SJSA1 (cell line): ENCODE measurements around the gene RBM6. TPM values are rescaled to one million over a fixed set of nuclear protein-coding genes. Genes with fewer than 3 reads are reported as not detected.

Source experiments
- DNase-seq, 2 experiments: peaks; one replicate each; pipeline ENCODE4 v3.0.0-alpha.2; 2015 to 2020; ENCODE audit warnings: low spot score in 2 of 2, low read depth in 1 of 2
- H3K27ac ChIP-seq: fragments of 250-450 bp; sonication (Bioruptor Pico); 2 replicates; pipeline ENCODE4 v1.5.1; 2020; ENCODE audit warnings: mild to moderate bottlenecking, moderate library complexity
- H3K27me3 ChIP-seq: fragments of 250-450 bp; sonication (Bioruptor Pico); replicated peaks from 2 replicates; pipeline ENCODE4 v1.5.1; 2020; ENCODE audit warnings: mild to moderate bottlenecking, moderate library complexity
- H3K36me3 ChIP-seq: fragments of 250-450 bp; sonication (Bioruptor Pico); 2 replicates; pipeline ENCODE4 v1.5.1; 2020; ENCODE audit warnings: mild to moderate bottlenecking
- H3K4me1 ChIP-seq: fragments of 250-450 bp; sonication (Bioruptor Pico); replicated peaks from 2 replicates; pipeline ENCODE4 v1.6.1; 2021; ENCODE audit warnings: mild to moderate bottlenecking
- H3K4me3 ChIP-seq: fragments of 250-450 bp; sonication (Bioruptor Pico); 2 replicates; pipeline ENCODE4 v1.5.1; 2020; ENCODE audit warnings: mild to moderate bottlenecking
- H3K9me3 ChIP-seq: fragments of 250-450 bp; sonication (Bioruptor Pico); replicated peaks from 2 replicates; pipeline ENCODE4 v1.5.1; 2020; ENCODE audit warnings: mild to moderate bottlenecking
- total RNA-seq: library from RNA; depleted of rRNA; stranded (reverse); fragments of >200 nt; shearing (Covaris generic); gene quantifications from 2 replicates; pipeline ENCODE4 v1.2.3, GENCODE V29; 2014

RBM6 gene
- total RNA-seq, 1 experiment from 2014 or later = 38.8 TPM

- Histone ChIP-seq H3K4me1 (no peaks in the 10 kb centered on the region), H3K27me3 (no peaks in the 10 kb centered on the region), H3K27ac (no peak overlapping the region), H3K36me3 (peaks cover 100% of the 10 kb centered on the region), H3K4me3 (no peak overlapping the region), H3K9me3 (no peaks in the 10 kb centered on the region)
- no peak for DNase-seq
Measured at GRCh38 chr3:50100956-50101845, 161.3 kb downstream of the RBM6 start.

GRCh38 chr3:50102558-50102957, 162.6 kb downstream of the RBM6 start:
- Histone ChIP-seq H3K4me3 (no peak overlapping the region), H3K27me3 (no peaks in the 10 kb centered on the region), H3K9me3 (no peaks in the 10 kb centered on the region), H3K27ac (no peak overlapping the region), H3K36me3 (peaks cover 99% of the 10 kb centered on the region), H3K4me1 (no peaks in the 10 kb centered on the region)
- DNase-seq = no peak

- H3K36me3 ChIP-seq = peaks cover 96% of the 10 kb centered on the region
- no peak overlapping the region for H3K27ac ChIP-seq
- no peaks in the 10 kb centered on the region for H3K4me1 ChIP-seq
- H3K9me3 ChIP-seq = no peaks in the 10 kb centered on the region
- no peak overlapping the region for H3K4me3 ChIP-seq
- no peak for DNase-seq
- no peaks in the 10 kb centered on the region for H3K27me3 ChIP-seq
Measured at GRCh38 chr3:50111757-50112156, 171.8 kb downstream of the RBM6 start.

GRCh38 chr3:50112462-50112861, 172.5 kb downstream of the RBM6 start:
- no peak overlapping the region for H3K27ac ChIP-seq
- H3K4me1 ChIP-seq = no peaks in the 10 kb centered on the region
- H3K36me3 ChIP-seq = peaks cover 97% of the 10 kb centered on the region
- no peak overlapping the region for H3K4me3 ChIP-seq
- no peaks in the 10 kb centered on the region for H3K27me3 ChIP-seq
- DNase-seq = no peak
- H3K9me3 ChIP-seq = no peaks in the 10 kb centered on the region

GRCh38 chr3:50117120-50117519, 177.2 kb downstream of the RBM6 start:
- peaks cover 98% of the 10 kb centered on the region for H3K36me3 ChIP-seq
- no peak overlapping the region for H3K27ac ChIP-seq
- H3K27me3 ChIP-seq = no peaks in the 10 kb centered on the region
- no peaks in the 10 kb centered on the region for H3K4me1 ChIP-seq
- no peak overlapping the region for H3K4me3 ChIP-seq
- no peaks in the 10 kb centered on the region for H3K9me3 ChIP-seq
- DNase-seq = no peak

GRCh38 chr3:50118237-50118636, 178.3 kb downstream of the RBM6 start:
- Histone ChIP-seq H3K4me1 (no peaks in the 10 kb centered on the region), H3K27ac (no peak overlapping the region), H3K9me3 (no peaks in the 10 kb centered on the region), H3K27me3 (no peaks in the 10 kb centered on the region), H3K4me3 (no peak overlapping the region), H3K36me3 (peaks cover 90% of the 10 kb centered on the region)
- no peak for DNase-seq

GRCh38 chr3:50119786-50120185, 179.8 kb downstream of the RBM6 start:
- DNase-seq = no peak
- H3K36me3 ChIP-seq = peaks cover 74% of the 10 kb centered on the region

GRCh38 chr3:50120364-50121071, 180.6 kb downstream of the RBM6 start:
- no peak overlapping the region for H3K4me3 ChIP-seq
- no peaks in the 10 kb centered on the region for H3K9me3 ChIP-seq
- H3K4me1 ChIP-seq = no peaks in the 10 kb centered on the region
- no peaks in the 10 kb centered on the region for H3K27me3 ChIP-seq
- H3K36me3 ChIP-seq = peaks cover 67% of the 10 kb centered on the region
- no peak overlapping the region for H3K27ac ChIP-seq
- no peak for DNase-seq

More at GRCh38 chr3:50119786-50120185, 179.8 kb downstream of the RBM6 start:
- Histone ChIP-seq H3K27ac (no peak overlapping the region), H3K4me1 (no peaks in the 10 kb centered on the region), H3K4me3 (no peak overlapping the region), H3K9me3 (no peaks in the 10 kb centered on the region), H3K27me3 (no peaks in the 10 kb centered on the region)

GRCh38 chr3:50121072-50122032, 181.4 kb downstream of the RBM6 start:
- Histone ChIP-seq H3K36me3 (peaks cover 59% of the 10 kb centered on the region), H3K27ac (no peak overlapping the region), H3K4me3 (no peak overlapping the region), H3K27me3 (no peaks in the 10 kb centered on the region), H3K9me3 (no peaks in the 10 kb centered on the region), H3K4me1 (no peaks in the 10 kb centered on the region)
- DNase-seq = peak; percentile 53 to 73

- DNase-seq = no peak
- Histone ChIP-seq H3K36me3 (peaks cover 51% of the 10 kb centered on the region), H3K9me3 (no peaks in the 10 kb centered on the region), H3K4me3 (no peak overlapping the region), H3K4me1 (no peaks in the 10 kb centered on the region), H3K27me3 (no peaks in the 10 kb centered on the region), H3K27ac (no peak overlapping the region)
Measured at GRCh38 chr3:50122071-50122470, 182.1 kb downstream of the RBM6 start.

GRCh38 chr3:50122661-50123391, 182.9 kb downstream of the RBM6 start:
- Histone ChIP-seq H3K4me3 (no peak overlapping the region), H3K27ac (no peak overlapping the region), H3K27me3 (no peaks in the 10 kb centered on the region), H3K9me3 (no peaks in the 10 kb centered on the region), H3K4me1 (no peaks in the 10 kb centered on the region), H3K36me3 (peaks cover 44% of the 10 kb centered on the region)
- no peak for DNase-seq

GRCh38 chr3:50123394-50124051, 183.6 kb downstream of the RBM6 start:
- Histone ChIP-seq H3K9me3 (no peaks in the 10 kb centered on the region), H3K4me3 (no peak overlapping the region), H3K4me1 (no peaks in the 10 kb centered on the region), H3K27ac (no peak overlapping the region), H3K36me3 (peaks cover 37% of the 10 kb centered on the region), H3K27me3 (no peaks in the 10 kb centered on the region)
- DNase-seq = no peak
